ENCODE data around the gene CYP26B1. TPM values are rescaled to one million over a fixed set of nuclear protein-coding genes. Genes with fewer than 3 reads are reported as not detected.

The CYP26B1 gene
- total RNA-seq, 1 experiment from 2014 or later: 3.9 TPM

DNA sequence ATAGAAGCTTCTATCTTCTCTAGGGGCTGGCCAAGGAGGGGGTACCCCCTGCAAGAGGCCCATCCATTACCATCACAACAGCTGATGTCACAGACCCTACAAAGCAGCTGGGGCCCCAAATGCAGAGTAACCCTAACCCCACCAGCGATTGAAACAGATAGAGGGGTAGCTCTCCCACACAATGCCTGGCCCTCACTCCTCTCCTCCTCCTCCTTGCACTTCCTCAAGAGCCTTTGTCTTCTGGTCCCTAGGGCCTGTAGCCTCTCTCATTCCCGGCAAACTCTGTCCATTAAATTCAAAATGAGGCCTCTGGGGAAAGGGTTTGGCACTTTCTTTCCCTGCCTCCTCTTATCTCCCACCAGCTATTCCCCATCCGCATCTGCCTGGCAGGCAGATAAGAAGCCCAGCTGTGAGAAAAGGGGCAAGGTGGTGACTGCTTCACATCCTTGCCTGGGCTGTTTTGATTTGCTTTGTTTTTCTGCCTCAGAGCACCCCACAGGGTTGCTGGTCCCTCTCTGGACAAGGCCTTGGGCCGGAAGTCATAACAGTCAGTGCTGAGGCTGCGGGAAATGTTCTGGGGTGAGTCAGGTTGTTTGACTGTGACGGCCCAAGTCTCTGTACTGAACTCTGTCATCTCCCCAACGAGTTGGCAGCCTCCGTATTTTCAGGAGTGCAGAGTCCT is 26.1 kb upstream of the CYP26B1 start:
- Histone ChIP-seq H3K27ac (ENCODE audit: low read length) (no peak overlapping the region), H3K79me2 (ENCODE audit: low read length) (no peaks in the 10 kb centered on the region), H3K4me2 (ENCODE audit: low read length) (no peak overlapping the region), H3F3A (ENCODE audit: low read length, unreplicated experiment) (no peaks in the 10 kb centered on the region), H3K36me3 (ENCODE audit: low read depth, low read length) (peaks cover 3% of the 10 kb centered on the region; the same call in 1 of the 2 replicates), H3K4me1 (ENCODE audit: insufficient read depth, low read length) (no peaks in the 10 kb centered on the region), H3K27me3 (ENCODE audit: low read length) (no peaks in the 10 kb centered on the region), H3K9me3 (ENCODE audit: low read length) (no peaks in the 10 kb centered on the region), H3K9ac (ENCODE audit: low read length) (no peak overlapping the region), H3K9me2 (replicated peaks; ENCODE audit: low read length) (no peaks in the 10 kb centered on the region), H3K4me3 (ENCODE audit: low read length) (no peak overlapping the region), H4K20me1 (ENCODE audit: low read length) (no peaks in the 10 kb centered on the region), H2AFZ (ENCODE audit: low read length) (no peak overlapping the region)
- BruUV-seq (replicated peaks): no TSS peak
- CTCF ChIA-PET: no interaction called here
- no peak for DNase-seq
- TF ChIP-seq EZH2 (IDR thresholded peaks at IDR 0.05; ENCODE audit: low read length, unreplicated experiment): no peak
- no peak for TF ChIP-seq EZH2phosphoT487 (IDR thresholded peaks at IDR 0.05; ENCODE audit: borderline replicate concordance, low read length)
- TF ChIP-seq, protein P1, sequence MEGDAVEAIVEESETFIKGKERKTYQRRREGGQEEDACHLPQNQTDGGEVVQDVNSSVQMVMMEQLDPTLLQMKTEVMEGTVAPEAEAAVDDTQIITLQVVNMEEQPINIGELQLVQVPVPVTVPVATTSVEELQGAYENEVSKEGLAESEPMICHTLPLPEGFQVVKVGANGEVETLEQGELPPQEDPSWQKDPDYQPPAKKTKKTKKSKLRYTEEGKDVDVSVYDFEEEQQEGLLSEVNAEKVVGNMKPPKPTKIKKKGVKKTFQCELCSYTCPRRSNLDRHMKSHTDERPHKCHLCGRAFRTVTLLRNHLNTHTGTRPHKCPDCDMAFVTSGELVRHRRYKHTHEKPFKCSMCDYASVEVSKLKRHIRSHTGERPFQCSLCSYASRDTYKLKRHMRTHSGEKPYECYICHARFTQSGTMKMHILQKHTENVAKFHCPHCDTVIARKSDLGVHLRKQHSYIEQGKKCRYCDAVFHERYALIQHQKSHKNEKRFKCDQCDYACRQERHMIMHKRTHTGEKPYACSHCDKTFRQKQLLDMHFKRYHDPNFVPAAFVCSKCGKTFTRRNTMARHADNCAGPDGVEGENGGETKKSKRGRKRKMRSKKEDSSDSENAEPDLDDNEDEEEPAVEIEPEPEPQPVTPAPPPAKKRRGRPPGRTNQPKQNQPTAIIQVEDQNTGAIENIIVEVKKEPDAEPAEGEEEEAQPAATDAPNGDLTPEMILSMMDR (conservative IDR thresholded peaks at IDR 0.05; ENCODE audit: low read depth, low read length): no peak
- POLR2A ChIA-PET (ENCODE audit: unreplicated experiment): no interaction called here
- intact Hi-C loops (cut with micrococcal nuclease): no loop called here
- no peak for ATAC-seq

DNA sequence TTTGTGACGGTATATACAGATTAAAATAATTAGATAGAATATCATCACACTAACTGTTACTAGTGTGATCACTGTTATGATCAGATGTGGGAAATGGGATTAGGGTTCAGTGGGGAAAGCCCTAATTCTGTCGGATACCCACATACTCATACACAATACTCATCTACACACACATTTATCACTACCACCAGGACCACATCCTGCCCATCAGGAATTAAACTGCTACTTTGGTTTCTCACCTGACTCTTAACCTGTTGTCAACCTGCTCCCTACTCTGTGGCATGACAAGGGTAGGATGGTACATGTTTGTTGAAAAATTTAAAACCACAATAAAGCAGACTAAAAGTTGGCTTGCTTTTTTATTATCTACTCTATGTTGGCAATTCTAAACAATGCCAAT is 24.8 kb upstream of the CYP26B1 start:
- POLR2A ChIA-PET (ENCODE audit: unreplicated experiment): no interaction called here
- BruUV-seq (replicated peaks): no TSS peak

More for the DNA sequence above, 24.8 kb upstream of the CYP26B1 start:
- H3K9me2 ChIP-seq (replicated peaks; ENCODE audit: low read length): no peaks in the 10 kb centered on the region
- H3K27me3 ChIP-seq (ENCODE audit: low read length): no peaks in the 10 kb centered on the region
- H3K4me2 ChIP-seq (ENCODE audit: low read length): no peak overlapping the region
- H4K20me1 ChIP-seq (ENCODE audit: low read length): no peaks in the 10 kb centered on the region
- no peaks in the 10 kb centered on the region for H3K9me3 ChIP-seq (ENCODE audit: low read length)
- TF ChIP-seq EZH2 (IDR thresholded peaks at IDR 0.05; ENCODE audit: low read length, unreplicated experiment) (no peak), EZH2phosphoT487 (IDR thresholded peaks at IDR 0.05; ENCODE audit: borderline replicate concordance, low read length) (no peak)
- TF ChIP-seq, protein P1 (conservative IDR thresholded peaks at IDR 0.05; ENCODE audit: low read depth, low read length): no peak
- intact Hi-C loops (cut with micrococcal nuclease): no loop called here
- DNase-seq (no peak), ATAC-seq (no peak)
- H3K36me3 ChIP-seq (ENCODE audit: low read depth, low read length): peaks cover 3% of the 10 kb centered on the region; the same call in 1 of the 2 replicates
- H3K27ac ChIP-seq (ENCODE audit: low read length): no peak overlapping the region
- no peaks in the 10 kb centered on the region for H3K4me1 ChIP-seq (ENCODE audit: insufficient read depth, low read length)
- CTCF ChIA-PET: no interaction called here
- no peaks in the 10 kb centered on the region for H3K79me2 ChIP-seq (ENCODE audit: low read length)
- H3K4me3 ChIP-seq (ENCODE audit: low read length): no peak overlapping the region
- no peaks in the 10 kb centered on the region for H3F3A ChIP-seq (ENCODE audit: low read length, unreplicated experiment)
- no peak overlapping the region for H3K9ac ChIP-seq (ENCODE audit: low read length)
- no peak overlapping the region for H2AFZ ChIP-seq (ENCODE audit: low read length)

Data from PC-3 (cell line).